Inflammatory macrophage treated with lipopolysaccharide for 4 hours (primary cell): Measurements from ENCODE around the gene QPCTL.
"Not testable (repeated sequence)": the region's sequence is repeated elsewhere in the genome, so short reads cannot be mapped to it uniquely, and the experiment has no call there.

ENCODE experiments used
- DNase-seq: peaks from one replicate; pipeline ENCODE4 v3.0.0-alpha.2; 2020

QPCTL gene

DNA sequence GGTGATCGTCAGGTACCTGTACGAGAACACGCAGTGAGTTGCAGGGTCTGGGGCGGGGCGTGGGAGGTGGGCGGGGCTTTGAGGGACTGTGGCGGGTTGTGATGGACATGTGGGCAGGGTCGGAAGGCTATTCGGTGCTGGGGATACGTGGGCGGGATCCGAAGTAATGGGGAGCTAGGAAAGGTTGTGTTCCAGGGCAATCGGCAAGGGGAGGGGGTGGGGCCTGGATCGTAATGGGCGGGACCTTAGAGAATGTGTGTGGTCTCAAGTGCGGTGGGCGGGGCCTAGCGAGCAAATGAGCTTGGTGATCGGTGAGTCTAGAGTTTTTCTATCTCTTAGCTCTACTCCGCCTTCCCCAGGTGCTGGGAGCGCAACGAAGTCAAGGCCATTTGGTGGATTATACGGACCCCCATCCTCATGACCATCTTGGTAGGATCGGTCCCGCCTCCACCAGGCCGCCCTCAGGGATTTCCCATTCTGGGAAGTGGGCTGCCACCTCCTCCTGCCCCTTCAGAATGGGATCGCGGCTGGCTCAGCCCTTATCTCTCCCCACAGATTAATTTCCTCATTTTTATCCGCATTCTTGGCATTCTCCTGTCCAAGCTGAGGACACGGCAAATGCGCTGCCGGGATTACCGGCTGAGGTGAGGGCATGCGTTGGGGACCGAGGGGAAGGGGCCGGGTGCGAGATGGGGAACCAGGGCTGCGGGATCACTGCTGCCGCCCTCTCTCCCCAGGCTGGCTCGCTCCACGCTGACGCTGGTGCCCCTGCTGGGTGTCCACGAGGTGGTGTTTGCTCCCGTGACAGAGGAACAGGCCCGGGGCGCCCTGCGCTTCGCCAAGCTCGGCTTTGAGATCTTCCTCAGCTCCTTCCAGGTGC lies 14.9 kb upstream of the QPCTL start:
- peak; percentile 55 for DNase-seq

DNA sequence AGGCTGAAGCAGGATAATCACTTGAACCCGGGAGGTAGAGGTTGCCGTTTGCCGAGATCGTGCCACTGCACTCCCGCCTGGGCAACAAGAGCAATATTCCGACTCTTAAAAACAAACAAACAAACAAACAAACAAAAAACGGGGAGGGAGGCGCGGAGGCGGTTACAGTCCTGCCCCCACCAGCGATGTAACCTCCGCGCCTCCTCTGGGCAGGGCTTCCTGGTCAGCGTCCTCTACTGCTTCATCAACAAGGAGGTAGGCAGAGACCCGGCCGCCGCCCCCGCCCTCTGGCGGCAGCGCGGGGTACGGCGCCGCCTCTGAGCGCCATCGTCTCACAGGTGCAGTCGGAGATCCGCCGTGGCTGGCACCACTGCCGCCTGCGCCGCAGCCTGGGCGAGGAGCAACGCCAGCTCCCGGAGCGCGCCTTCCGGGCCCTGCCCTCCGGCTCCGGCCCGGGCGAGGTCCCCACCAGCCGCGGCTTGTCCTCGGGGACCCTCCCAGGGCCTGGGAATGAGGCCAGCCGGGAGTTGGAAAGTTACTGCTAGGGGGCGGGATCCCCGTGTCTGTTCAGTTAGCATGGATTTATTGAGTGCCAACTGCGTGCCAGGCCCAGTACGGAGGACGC lies 11.0 kb upstream of the QPCTL start:
- DNase-seq, result peak; percentile 78

DNA sequence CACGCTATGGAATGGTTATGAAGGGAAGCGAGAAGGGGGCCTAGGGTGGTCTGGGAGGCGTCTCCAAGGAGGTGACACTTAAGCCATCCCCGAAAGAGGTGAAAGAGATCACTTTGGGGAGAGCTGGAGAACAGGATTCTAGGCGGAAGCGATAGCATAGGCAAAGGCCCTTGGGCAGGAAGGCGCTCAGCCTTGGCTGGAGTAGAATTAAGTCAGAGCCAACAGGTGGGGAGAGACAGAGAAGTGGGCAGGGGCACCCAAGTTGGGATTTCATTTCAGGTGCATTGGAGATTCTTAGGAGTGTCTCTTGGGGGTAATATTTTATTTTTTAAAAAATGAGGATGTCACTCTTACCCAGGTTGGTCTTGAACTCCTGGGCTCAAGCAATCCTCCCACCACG lies 10.3 kb upstream of the QPCTL start:
- DNase-seq, result no peak

DNA sequence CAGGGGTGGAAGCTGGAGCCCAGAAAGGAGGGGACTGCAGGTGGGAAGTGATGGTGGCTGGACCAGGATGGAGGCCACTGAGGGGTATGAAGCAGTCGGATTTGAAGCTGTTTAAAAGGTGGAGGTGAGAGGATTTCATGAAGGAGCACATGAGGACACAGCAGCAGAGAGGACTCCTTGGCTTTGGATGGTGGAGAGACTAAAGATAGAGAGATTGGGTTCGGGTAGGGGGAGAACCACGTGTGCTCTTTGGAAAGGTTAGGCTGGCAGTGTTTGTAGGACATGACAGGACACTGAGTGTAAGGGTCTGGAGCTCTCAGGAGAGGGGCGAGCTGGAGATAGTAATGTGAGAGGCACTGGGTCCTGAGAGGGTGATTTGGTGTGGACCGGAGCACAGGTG lies 9.6 kb upstream of the QPCTL start:
- DNase-seq, result no peak

GRCh38 chr19:45685045-45685444 lies 7.4 kb upstream of the QPCTL start:
- DNase-seq, result not testable (repeated sequence)

- DNase-seq, result no peak
These were observed 4.9 kb upstream of the QPCTL start for GRCh38 chr19:45687599-45687998.

- peak; percentile 97 for DNase-seq
These were observed 815 bp upstream of the QPCTL start, which contains the start of gene SNRPD2 for GRCh38 chr19:45691516-45692186. SNRPD2 (minus strand) TSS chr19:45691953; CDS start chr19:45691888, 65 bp downstream.

DNA sequence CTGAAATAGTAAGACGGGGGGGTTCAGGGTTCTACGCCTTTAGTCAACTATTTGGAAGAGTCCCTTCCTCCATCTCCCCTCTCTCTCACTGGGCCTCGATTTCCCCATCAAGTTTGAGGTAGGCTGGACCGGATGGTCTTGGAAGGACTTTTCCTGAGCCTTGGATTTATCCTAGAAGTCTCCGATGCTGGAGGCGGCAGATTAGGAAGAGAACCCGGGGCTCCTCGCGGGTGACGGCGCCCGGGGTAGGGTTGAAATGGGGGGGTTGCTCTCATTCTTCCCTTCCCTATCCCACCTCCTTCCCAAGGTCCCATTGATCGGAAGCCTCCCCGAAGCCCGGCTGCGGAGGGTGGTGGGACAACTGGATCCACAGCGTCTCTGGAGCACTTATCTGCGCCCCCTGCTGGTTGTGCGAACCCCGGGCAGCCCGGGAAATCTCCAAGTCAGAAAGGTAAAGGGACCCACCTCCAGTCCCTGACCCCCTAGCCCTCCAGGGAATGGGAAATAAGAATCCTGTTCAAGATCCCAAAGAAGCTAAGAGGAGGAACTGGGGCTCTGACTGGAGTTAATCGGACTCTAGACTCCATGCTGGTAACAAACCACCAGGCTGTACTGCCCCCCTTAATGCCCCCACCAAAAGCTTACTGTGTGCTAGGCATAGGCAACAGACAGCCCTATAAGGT lies 781 bp downstream of the QPCTL start:
- DNase-seq, result peak; percentile 74

GRCh38 chr19:45701676-45702075 lies 9.2 kb downstream of the QPCTL start:
- no peak for DNase-seq

DNA sequence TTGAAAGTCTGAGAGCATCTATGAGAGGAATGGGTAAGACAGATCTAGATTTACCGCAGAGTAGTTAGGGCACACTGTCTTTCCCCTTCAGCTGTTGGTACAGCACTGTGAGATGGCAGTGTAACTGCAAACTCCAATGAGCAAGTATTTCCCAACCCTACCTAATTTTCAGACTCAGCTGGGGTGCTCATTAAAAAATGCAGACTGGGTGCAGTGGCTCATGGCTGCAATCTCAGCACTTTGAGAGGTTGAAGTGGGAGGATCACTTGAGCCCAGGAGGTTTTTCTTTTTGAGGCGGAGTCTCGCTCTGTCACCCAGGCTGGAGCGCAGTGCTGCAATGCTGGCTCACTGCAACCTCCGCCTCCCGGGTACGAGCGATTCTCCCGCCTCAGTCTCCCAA lies 12.6 kb downstream of the QPCTL start:
- no peak for DNase-seq

GRCh38 chr19:45705710-45706415 lies 13.4 kb downstream of the QPCTL start:
- DNase-seq, result no peak

GRCh38 chr19:45710356-45711130 lies 18.1 kb downstream of the QPCTL start:
- DNase-seq, result no peak

- DNase-seq, result no peak
These were observed 19.6 kb downstream of the QPCTL start for GRCh38 chr19:45711851-45712698.

GRCh38 chr19:45712699-45713067 lies 20.2 kb downstream of the QPCTL start:
- no peak for DNase-seq

DNA sequence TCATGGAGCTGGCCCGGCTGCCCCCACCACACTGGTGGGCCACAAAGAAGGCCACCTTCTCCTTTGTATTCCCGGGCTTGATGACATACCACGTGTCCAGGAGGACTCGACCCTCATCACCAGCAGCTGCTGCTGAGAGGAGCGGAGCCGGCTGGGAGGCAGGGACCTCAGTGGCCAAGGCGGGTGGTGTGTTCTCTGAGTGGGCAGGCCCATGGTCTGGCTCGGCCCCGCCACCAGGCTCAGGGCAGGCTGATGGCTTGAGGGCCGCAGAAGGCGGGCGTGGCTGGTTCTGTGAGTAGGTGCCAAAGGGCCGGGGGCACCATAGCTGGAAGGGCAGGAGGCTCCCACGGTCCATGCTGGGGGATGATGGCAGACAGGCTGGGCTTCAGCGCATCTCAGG lies 20.7 kb downstream of the QPCTL start:
- DNase-seq, result no peak

DNA sequence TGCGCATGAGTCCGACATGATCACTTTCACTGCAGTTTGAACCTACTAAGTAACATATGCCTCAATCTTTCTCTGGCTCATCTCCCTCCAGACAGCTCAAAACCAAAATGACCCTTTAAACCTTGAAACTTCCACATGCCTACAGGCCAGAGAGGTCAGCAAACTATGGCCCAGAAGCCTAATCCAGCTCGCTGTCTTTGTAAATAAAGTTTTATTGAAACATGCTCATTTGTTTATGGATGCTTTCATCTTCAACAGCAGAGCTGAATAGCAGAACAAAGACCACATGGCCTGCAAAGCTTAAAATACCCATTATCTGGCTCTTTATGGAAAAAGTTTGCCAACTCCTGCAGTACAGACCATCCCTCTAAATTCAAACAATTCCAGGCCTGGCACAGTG lies 22.7 kb downstream of the QPCTL start:
- peak; percentile 27 for DNase-seq

DNA sequence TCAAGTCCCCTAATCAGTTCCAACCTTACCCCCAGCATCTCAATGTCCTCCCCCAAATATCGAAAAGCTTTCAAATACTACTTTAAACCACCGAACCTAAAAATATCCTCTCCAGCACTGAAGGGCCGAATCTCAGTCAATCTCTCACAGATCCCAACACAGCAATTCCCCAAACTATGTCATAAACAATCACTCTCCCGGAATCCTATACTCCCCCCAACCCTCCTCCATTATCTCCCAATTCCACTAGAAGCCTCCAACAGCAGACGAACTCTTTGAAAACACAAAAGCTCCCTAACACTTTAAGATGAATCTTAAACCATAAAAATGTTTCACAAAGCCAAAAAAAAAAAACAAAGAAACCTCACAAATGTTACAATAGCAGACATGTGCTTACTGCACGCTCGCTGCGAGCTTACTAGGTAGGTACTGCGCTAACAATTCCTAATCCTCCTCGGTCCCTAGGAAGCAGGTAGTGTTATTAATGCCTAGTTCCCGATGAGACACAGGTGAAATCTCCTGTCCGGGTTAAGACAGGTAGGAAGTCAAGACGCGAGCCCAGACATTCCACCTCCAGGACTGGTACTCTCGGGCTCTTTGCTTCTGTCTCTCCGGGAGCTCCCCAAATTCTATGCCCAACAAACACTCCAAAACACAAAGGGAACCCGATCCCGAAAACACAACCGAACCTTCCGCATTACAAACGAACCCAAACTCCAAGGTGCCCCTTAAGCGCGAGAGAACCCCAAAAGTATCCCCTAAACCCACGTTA lies 24.1 kb downstream of the QPCTL start:
- no peak for DNase-seq

DNA sequence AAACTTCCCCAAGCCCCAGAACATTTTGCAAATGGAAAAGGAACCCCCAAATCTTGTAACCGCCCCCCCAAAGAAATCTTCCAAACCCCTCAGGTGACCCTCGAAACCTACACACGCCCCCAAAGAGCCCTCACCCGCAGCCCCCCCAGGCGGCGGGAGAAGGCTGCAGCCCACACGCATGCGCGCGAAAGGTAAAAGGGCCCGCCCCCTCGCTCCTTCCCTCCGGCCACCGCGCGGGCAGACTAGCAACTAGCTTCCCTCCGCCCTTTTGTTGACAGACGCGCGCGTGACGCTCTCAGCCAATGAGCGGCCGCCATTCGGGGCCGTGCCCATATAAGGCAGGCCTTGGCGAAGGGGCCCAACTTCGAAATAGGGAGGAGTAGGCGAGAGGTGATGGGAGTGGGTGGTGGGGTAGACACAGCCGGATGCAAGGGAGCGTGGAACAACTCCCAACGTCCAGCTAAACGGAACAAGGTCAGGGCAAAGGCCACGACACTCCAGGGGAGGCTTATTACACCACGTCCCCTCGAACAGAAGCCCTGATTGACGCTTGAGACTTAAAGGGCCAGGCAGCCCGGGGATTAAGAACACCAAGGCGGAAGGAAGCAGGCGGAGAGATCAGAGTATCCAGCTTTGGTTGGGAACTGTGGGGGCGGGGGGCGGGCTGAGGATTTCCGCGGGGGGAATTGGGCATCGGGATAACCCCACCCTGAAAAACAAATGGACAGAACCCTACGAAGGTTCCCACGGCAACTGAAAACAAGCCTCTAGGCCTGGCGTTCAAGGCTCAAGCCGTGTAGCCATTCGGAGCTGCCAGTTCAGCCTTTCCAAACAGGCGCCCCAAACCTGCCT lies 24.9 kb downstream of the QPCTL start:
- peak; percentile 100 for DNase-seq
